Thymus (tissue), 11 donors: Measurements from ENCODE around the gene ABCB11. TPM values are rescaled to one million over a fixed set of nuclear protein-coding genes. Genes with fewer than 3 reads are reported as not detected.
A peak's percentile ranks its signal among the peaks of the same experiment; 100 is the strongest.

ENCODE experiments used
- DNase-seq, 9 donors: peaks; one replicate each; pipeline ENCODE4 v3.0.0-alpha.2; 2013; ENCODE audit warnings: low spot score in 9 of 9, low read depth in 6 of 9, missing footprints in 1 of 9
- H3K27ac ChIP-seq, 2 donors: one replicate each; pipeline ENCODE4 v1.5.1; 2013; ENCODE audit warnings: control low read depth in 1 of 2, low read depth in 1 of 2, low read length in 1 of 2, mild to moderate bottlenecking in 1 of 2, moderate library complexity in 1 of 2
- H3K27me3 ChIP-seq, 2 donors: one replicate each; pipeline ENCODE4 v1.5.1; 2013; ENCODE audit warnings: low read length in 1 of 2; ENCODE audit not compliant: control insufficient read depth in 2 of 2, insufficient read depth in 1 of 2
- H3K36me3 ChIP-seq, 2 donors: one replicate each; pipeline ENCODE4 v1.5.1; 2013; ENCODE audit warnings: low read length in 1 of 2, mild to moderate bottlenecking in 1 of 2, moderate library complexity in 1 of 2; ENCODE audit not compliant: control insufficient read depth in 2 of 2, insufficient read depth in 2 of 2
- H3K4me1 ChIP-seq, 2 donors: one replicate each; pipeline ENCODE4 v1.5.1; 2013; ENCODE audit warnings: low read length in 2 of 2; ENCODE audit not compliant: control insufficient read depth in 2 of 2, insufficient read depth in 2 of 2
- H3K4me3 ChIP-seq, 2 donors: one replicate each; pipeline ENCODE4 v1.5.1; 2013; ENCODE audit warnings: low read length in 2 of 2, control low read depth in 1 of 2, mild to moderate bottlenecking in 1 of 2
- H3K9me3 ChIP-seq, 2 donors: one replicate each; pipeline ENCODE4 v1.5.1; 2013; ENCODE audit warnings: low read length in 1 of 2, mild to moderate bottlenecking in 1 of 2; ENCODE audit not compliant: control insufficient read depth in 2 of 2, insufficient read depth in 1 of 2
- WGBS: extraction: QIAGEN DNeasy Blood & Tissue Kit; methylation state at CpG from one replicate; pipeline ENCODE4 v1.1.7; 2013; 5-methylcytosine and 5-hydroxymethylcytosine counted together
- polyA plus RNA-seq: library from polyadenylated mRNA; stranded (reverse); fragments of 200-250 nt; gene quantifications from one replicate; pipeline ENCODE4 v1.2.3, GENCODE V29; 2013
- total RNA-seq: library from RNA; stranded (reverse); fragments of 120-200 nt; gene quantifications from one replicate; pipeline ENCODE4 v1.2.4, GENCODE V29; 2013
- donor health status: healthy.

The ABCB11 gene
- total and polyA plus RNA-seq, 2 donors: 0.05 to 0.09 TPM

GRCh38 chr2:168976034-168976654 lies 55.0 kb downstream of the ABCB11 start:
- peak in 1 of 9 donors; percentile 55 for DNase-seq
- H3K27ac ChIP-seq: no peak overlapping the region
- WGBS: 89% methylated on average over 6 of the region's 6 CpGs

GRCh38 chr2:168974428-168974827 lies 56.7 kb downstream of the ABCB11 start:
- H3K9me3 ChIP-seq: no peaks in the 10 kb centered on the region
- H3K4me3 ChIP-seq: no peak overlapping the region
- DNase-seq: peak in 1 of 9 donors; percentile 51
- no peaks in the 10 kb centered on the region for H3K36me3 ChIP-seq
- no peak overlapping the region for H3K27ac ChIP-seq
- no peaks in the 10 kb centered on the region for H3K4me1 ChIP-seq
- WGBS: 94% methylated on average over 2 of the region's 2 CpGs
- no peaks in the 10 kb centered on the region for H3K27me3 ChIP-seq

More at GRCh38 chr2:168976034-168976654, 55.0 kb downstream of the ABCB11 start:
- Histone ChIP-seq H3K27me3 (no peaks in the 10 kb centered on the region), H3K9me3 (no peaks in the 10 kb centered on the region), H3K36me3 (no peaks in the 10 kb centered on the region), H3K4me1 (no peaks in the 10 kb centered on the region), H3K4me3 (no peak overlapping the region)

- 75% methylated on average over 3 of the region's 3 CpGs for WGBS
- Histone ChIP-seq H3K9me3 (no peaks in the 10 kb centered on the region), H3K27ac (no peak overlapping the region), H3K36me3 (no peaks in the 10 kb centered on the region), H3K4me3 (no peak overlapping the region), H3K27me3 (no peaks in the 10 kb centered on the region), H3K4me1 (no peaks in the 10 kb centered on the region)
- no peak for DNase-seq
Observed at GRCh38 chr2:168971261-168971660, 59.9 kb downstream of the ABCB11 start.

GRCh38 chr2:168970711-168971233 lies 60.4 kb downstream of the ABCB11 start:
- H3K4me1 ChIP-seq: no peaks in the 10 kb centered on the region
- H3K27ac ChIP-seq: no peak overlapping the region
- H3K36me3 ChIP-seq: no peaks in the 10 kb centered on the region
- no peaks in the 10 kb centered on the region for H3K27me3 ChIP-seq
- no peak for DNase-seq
- no peaks in the 10 kb centered on the region for H3K9me3 ChIP-seq
- no peak overlapping the region for H3K4me3 ChIP-seq

- H3K4me3 ChIP-seq: no peak overlapping the region
- H3K36me3 ChIP-seq: no peaks in the 10 kb centered on the region
- no peaks in the 10 kb centered on the region for H3K27me3 ChIP-seq
- WGBS: 97% methylated on average over 2 of the region's 2 CpGs
- H3K4me1 ChIP-seq: no peaks in the 10 kb centered on the region
- DNase-seq: no peak
- no peaks in the 10 kb centered on the region for H3K9me3 ChIP-seq
- H3K27ac ChIP-seq: no peak overlapping the region
Observed at GRCh38 chr2:168969865-168970264, 61.3 kb downstream of the ABCB11 start.

GRCh38 chr2:168968342-168968741 lies 62.8 kb downstream of the ABCB11 start:
- H3K27me3 ChIP-seq: no peaks in the 10 kb centered on the region
- WGBS: 97% methylated on average over 2 of the region's 2 CpGs
- DNase-seq: no peak

GRCh38 chr2:168964251-168964807 lies 66.8 kb downstream of the ABCB11 start:
- peaks cover 0 to 6% of the 10 kb centered on the region in 2 donors for H3K4me1 ChIP-seq
- H3K27ac ChIP-seq: no peak overlapping the region
- 95% methylated on average over 3 of the region's 3 CpGs for WGBS
- no peaks in the 10 kb centered on the region for H3K9me3 ChIP-seq
- H3K27me3 ChIP-seq: no peaks in the 10 kb centered on the region
- no peak overlapping the region for H3K4me3 ChIP-seq
- DNase-seq: peak in 1 of 9 donors; percentile 25
- H3K36me3 ChIP-seq: no peaks in the 10 kb centered on the region

More at GRCh38 chr2:168968342-168968741, 62.8 kb downstream of the ABCB11 start:
- no peak overlapping the region for H3K4me3 ChIP-seq
- H3K4me1 ChIP-seq: peaks cover 0 to 6% of the 10 kb centered on the region in 2 donors
- no peak overlapping the region for H3K27ac ChIP-seq
- H3K36me3 ChIP-seq: no peaks in the 10 kb centered on the region
- H3K9me3 ChIP-seq: no peaks in the 10 kb centered on the region

GRCh38 chr2:168962636-168963035 lies 68.5 kb downstream of the ABCB11 start:
- Histone ChIP-seq H3K27ac (no peak overlapping the region), H3K4me3 (no peak overlapping the region), H3K4me1 (peaks cover 0 to 6% of the 10 kb centered on the region in 2 donors), H3K27me3 (no peaks in the 10 kb centered on the region), H3K9me3 (no peaks in the 10 kb centered on the region), H3K36me3 (no peaks in the 10 kb centered on the region)
- no peak for DNase-seq
- WGBS: 100% methylated on average over 1 of the region's 1 CpG

- Histone ChIP-seq H3K4me1 (peaks cover 0 to 6% of the 10 kb centered on the region in 2 donors), H3K27ac (no peak overlapping the region), H3K27me3 (no peaks in the 10 kb centered on the region), H3K4me3 (no peak overlapping the region), H3K9me3 (no peaks in the 10 kb centered on the region), H3K36me3 (no peaks in the 10 kb centered on the region)
- 22% methylated on average over 5 of the region's 5 CpGs for WGBS
- DNase-seq: peak in 8 of 9 donors; percentile 56 to 87 (median 74)
Observed at GRCh38 chr2:168961450-168962229, 69.5 kb downstream of the ABCB11 start.
